ENCODE results near the gene ABCC10.

GRCh38 chr6:43442935-43443334, 15.6 kb downstream of the ABCC10 start:
- TF ChIP-seq USF2 (CRISPR knock-in tag; IDR thresholded peaks at IDR 0.05): no peak
- TF ChIP-seq CTCF (IDR thresholded peaks at IDR 0.05): no peak
- TF ChIP-seq USF1 (CRISPR knock-in tag; IDR thresholded peaks at IDR 0.05): no peak
